ENCODE measurements around the gene GPR34.
"Not testable (repeated sequence)": the region's sequence is repeated elsewhere in the genome, so short reads cannot be mapped to it uniquely, and the experiment has no call there.

Gene GPR34, protein sequence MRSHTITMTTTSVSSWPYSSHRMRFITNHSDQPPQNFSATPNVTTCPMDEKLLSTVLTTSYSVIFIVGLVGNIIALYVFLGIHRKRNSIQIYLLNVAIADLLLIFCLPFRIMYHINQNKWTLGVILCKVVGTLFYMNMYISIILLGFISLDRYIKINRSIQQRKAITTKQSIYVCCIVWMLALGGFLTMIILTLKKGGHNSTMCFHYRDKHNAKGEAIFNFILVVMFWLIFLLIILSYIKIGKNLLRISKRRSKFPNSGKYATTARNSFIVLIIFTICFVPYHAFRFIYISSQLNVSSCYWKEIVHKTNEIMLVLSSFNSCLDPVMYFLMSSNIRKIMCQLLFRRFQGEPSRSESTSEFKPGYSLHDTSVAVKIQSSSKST

DNA sequence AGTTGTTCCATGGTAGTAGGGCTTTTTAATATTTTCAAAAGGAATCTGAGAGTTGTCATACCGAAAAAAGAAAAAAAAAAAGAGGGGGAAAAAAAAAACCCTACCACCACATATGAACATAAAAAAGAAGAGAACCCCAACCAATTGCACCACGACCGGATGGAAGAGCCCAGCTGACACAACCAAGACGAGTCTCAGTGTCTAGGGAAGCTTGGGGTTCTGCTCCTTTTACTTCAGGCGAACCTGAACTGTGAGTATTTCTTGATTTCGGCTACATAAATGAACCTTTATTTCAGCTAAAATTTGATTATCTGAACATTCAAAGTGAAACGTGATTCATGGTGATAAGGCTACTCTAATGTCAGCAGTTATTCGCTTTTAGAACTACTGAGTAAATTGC, at the start of gene GPR34:
Gene GPR34, plus strand, starts transcription at position 139 of the 400 bp plus-strand sequence. CDS start 6,661 bp downstream, outside the sequence.
- no peak for DNase-seq

DNA sequence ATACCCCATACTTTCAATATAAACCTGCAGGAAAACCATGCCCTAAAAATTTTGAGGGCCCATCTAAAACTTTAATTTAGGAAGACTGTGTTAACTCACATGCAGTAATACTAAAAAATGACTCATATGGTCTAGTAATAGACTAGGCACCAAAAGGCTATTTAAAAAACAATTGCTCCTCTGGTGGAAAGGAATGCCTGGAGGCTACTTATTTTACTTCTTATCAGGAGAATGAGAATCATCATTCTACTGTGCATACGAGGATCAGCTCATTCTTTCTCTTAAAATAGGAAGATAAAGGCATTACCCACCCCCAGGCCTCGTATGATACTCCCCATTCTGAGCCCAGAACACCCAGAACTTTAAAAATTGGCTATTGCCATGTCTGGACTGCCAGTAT, 42.6 kb upstream of the GPR34 start:
- not testable (repeated sequence) for DNase-seq

DNA sequence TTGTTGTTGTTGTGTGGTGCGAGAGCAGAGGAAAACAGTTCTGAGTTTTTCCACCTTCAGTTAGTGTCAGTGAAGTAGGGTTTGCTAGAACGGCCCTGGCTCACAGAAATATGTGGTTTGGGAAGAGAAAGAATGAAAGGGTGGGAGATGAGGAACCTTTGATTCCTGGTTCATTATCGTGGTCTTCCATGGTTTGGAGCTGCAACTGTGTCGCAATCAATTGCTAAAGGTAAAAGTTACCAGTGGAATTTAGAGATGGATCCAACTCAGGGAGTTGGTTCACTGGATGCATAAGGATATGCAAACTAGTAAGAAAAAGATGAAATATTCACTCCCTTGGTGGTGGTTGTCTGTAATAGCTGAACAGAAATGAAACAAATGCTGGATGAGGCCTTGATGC, 35.6 kb upstream of the GPR34 start:
- no peak for DNase-seq

DNA sequence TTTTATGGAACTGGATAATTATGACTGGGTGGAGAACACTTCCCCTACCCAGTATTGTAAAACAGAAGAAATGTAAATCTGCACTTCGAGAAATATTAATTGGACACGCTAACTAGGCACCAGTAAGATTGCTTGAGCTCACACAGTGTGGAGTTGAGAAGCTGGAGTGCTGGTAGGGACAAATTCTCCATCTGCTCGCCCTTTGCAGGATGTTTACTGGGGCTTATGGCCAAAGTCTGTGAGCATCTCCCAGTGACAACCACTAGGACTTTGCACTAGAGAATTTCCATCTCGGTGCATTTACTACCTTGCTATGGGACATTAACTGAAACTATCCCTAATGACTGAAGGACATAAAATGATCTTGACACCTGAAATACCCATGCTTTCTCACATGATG, 33.7 kb upstream of the GPR34 start:
- no peak for DNase-seq

DNA sequence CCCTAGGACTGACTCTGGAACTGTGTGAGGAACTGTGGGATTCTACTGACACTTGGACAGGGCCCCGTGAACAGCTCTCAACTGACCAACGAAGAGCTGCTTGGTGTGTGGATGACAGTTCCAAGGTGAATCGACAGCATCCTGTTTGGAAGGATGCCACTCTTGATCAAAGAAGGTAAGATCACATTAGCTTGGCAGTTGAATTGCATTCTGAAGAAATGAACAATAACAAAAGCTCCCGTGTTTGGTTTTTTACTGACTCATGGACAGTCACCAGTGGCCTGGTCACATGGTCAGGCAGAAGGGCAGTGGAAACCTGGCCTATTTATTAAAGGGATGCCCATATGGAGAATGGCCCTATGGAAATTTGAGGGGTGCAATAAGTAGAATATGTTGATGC, 33.1 kb upstream of the GPR34 start:
- no peak for DNase-seq

DNA sequence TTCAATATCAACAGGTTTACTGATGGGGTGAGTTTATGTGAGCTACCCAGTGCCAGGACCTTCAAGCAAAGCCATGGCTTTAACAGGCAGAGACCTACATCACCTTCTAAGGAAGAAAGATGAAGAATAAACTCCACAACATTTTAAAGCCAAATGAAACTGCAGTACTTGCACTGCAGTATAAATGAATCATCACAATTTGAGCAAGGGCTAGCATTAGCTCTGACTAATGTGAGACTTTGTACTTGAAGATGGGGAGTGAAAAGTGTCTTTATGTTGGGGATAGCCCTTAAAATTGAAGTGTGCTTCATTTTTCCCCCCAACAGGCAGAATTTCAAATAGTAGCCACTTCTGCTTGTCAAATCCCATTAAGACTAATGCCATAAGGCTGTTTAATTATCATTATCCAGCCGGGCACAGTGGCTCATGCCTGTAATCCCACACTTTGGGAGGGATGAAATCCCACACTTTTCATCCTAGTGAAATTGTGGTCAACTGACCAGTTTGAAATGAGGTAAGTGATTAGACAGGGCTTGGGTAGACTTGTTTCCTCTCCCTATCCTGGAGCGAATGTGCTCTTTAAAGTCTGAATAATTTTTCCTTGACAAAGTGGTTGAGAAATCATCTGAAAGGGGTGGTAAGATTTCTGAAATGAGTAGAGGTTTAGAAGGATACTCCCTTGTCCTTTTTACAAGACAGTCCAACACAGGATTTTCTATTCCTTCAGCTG, 27.2 kb upstream of the GPR34 start:
- DNase-seq, result no peak

DNA sequence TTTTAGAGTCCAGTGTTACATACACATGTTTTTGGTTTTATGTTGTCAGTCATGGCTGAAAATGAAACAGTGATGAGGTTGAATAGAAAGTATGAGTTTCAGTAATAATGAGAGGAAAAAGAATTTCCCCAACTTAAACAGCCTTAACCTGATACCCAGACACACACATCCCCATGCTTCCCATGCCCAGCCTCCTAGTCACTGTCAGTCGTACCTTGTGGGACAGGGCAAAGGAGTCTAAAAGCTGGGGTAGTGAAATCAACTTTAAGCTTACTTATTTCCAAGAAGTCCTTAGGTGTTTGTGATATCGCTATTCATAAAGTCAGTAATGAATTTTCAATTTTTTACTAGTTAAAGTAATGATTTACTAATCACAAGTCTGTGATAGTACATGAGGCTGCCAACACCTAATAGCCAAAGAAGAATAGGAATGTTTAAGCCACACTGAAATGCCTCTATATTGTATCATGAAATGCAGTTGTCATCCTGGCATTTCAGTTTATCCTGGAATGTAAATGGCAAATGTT, 24.3 kb upstream of the GPR34 start:
- no peak for DNase-seq

DNA sequence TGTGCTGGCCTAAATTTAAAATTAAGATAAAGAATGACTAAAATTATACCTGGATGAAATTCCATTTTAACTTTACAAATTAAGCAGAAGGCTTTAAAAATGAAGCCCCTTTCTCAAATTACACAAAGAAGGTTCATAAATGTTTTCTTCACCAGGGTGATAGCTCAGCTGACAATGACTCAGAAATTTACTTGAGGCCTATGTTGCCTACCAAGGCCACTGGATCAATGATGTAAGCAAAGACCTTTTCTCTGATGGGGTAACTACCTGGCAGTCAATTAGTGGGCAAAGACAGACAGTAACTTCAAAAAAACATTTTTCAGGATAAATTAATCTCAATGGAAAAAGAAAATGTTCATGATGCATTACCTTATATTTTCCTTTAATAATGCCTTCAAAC, 23.9 kb upstream of the GPR34 start:
- no peak for DNase-seq

DNA sequence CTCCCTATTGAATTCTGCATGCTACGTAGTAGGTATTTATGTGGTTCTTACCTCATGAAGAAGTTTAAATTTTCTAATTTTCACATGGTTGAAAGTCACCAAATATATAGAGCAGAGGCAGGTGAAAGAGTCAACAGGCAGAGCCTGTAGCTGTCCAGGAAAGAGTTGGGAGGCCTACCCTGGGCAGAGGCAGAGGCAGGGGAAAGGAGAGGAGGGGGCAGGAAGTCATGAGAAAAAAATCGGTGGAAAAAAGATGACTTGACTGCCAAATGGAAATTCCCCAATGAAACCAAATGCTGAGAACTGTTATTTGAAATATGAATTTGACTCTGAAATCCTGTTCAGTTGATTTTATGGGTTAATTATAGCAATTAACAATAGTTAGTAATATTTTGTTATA, 23.1 kb upstream of the GPR34 start:
- DNase-seq, result peak; percentile 27

DNA sequence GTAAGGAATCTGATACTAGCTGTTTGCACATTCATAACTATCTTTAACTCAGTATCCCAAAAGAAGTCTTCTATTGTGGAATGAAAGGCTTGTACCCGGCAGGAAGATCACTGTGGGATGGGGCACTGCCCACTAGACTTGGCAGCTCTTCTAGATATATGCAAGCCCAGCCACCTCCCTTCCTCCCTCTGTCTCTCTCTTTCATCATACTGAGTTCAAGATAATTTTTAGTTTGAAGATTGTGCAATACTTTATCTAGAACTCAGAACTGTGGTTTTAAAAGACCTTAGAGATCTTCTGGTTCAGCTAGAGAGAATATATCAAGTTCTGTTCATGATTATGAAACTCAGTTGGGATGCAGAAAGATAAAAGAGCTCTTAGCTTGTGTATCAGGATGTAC, 22.5 kb upstream of the GPR34 start:
- DNase-seq, result no peak

DNA sequence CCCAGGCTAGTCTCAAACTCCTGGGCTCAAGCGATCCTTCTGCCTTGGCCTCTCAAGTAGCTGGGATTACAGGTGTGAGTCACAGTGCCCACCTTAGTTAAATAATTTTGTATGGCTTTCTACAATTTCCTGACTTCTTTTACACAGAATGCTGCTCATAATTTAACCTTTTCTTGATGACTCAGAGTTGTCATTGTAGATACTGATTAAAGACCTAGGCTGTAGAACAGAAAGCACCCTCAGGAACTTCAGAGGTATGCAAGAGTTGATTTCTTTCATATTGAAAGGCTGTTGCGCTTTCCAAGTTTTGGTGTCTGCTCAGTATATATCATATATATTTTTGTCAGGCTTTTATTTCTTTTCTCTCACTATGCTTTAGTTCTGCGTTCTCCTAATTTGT, 21.1 kb upstream of the GPR34 start:
- DNase-seq, result no peak

DNA sequence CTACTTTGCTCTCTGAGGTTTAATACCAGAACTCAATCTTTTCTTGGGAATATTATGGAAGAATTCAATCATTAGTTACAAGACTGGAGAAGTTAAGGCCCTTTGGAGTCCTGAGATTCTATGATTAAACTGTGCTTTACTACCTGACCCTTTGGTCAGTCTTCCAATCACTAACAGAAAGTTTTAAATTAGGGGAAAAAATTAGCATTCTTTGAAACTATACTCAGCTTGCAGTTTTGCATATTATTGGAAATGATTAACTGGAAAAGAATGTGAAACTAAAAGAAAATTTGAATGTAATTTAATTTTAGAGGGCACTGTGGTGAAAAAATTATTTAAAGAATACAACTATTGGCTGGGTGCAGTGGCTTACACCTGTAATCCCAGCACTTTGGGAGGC, 18.7 kb upstream of the GPR34 start:
- DNase-seq, result no peak

DNA sequence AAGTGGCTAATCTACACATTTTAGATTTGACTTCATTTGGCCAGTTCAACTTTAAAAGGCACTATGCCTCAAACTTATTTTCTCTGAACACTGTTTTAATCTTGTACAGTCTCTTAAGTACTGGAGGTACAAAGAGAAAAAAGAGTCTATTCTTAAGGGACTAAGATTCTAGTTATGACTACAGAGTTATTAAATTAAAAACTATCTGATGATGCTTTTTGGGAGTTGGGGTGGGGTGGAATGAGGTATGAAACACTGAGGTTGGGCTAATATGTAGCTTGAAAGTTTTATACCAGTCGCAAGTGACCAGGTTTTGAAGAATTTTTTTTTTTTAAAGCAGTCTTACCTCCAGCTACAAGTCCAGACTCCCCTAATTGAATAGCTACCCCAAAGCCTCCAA, 17.7 kb upstream of the GPR34 start:
- no peak for DNase-seq

DNA sequence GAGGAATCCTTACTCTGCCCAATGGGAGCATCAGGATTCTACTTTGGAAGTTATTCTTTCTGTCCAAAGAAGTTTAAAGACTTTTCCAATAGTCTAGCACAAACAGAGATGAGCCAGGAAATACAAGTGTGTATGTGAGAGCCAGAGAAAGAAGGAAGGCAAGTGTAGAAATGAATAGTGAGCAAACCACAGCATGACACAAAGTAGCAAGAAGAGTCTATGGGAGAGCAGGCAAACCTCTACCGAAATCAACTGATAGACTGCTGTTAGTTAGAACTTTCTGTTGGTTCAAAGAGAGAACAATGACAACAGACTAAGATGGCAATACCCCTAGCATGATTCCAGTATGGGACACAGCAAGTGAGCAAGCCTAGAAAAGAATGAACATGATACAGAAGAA, 16.1 kb upstream of the GPR34 start:
- no peak for DNase-seq

DNA sequence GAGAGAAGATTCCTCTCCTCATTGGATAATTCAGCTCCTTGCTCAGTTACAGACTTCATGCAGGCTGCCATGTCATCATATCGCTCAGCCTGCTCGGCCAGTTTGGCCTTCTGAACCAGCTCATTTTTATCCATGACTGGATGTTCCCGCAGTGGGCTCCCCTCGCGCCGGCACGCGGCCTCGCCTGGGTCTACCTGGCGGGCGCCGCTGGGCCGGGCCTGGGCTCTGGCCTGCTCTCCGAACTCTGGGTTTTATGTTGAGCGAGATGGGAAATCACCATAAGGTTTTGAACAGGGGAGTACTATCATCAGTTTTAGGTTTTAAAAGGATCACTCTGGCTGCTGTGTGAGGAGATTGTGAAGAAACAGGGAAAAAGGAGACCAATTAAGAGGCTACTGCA, 12.4 kb upstream of the GPR34 start:
- DNase-seq, result not testable (repeated sequence)

DNA sequence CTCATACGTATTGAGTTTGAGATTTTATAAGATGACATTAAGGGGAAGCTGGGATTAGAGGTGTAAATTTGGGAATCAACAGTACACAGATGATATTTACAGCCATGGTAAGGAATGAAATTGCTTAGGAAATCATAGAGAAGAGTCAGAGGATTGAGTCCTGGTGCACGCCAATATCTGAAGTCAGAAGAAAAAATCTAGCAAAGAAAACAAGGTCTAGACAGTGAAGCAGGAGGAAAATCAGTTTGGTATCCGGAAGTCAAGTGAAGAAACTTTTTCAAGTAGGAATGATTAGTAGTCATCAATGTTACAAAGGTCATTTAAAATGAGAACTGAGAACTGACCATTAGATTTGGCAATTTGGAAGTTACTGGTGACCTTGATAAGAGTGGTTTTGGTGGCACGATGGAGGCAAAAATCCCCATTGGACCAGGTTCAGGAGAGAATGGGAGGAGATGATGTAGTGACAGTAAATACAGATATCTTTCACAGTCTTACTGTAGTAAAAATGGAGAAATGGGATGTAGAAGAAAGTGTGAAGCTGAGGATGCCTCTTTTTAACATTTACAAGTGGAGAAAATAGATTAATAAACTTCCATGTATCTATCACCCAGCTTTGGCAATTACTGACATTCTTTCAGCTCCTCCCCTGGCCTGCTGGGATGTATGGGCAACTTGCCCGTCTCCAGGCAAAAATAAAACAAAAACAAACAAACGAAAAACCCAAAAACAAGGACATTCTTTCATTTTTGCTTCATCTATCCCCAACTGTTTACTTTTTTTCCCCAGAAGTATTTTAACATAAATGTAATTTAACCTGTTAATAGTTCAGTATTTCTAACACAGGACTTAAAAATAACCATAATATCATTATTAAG, 11.4 kb upstream of the GPR34 start:
- DNase-seq, result no peak

DNA sequence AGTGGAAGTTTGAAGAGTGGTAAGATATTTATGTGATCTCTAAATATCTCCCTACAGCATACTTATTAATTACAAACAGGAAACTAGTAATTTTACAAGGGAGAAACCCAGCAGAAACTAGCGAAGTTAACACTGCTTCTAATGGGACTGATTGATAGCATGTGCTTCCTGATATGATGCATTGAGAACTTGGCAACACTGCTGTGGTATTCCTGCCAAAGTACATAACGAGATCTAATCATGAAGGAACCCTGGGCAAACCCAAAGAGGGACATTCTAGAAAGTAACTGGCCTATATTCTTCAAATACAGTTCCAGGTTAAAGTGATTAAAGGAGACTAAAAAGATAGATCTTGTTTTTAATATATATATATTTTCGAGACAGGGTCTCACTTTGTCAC, 4.6 kb upstream of the GPR34 start:
- no peak for DNase-seq

DNA sequence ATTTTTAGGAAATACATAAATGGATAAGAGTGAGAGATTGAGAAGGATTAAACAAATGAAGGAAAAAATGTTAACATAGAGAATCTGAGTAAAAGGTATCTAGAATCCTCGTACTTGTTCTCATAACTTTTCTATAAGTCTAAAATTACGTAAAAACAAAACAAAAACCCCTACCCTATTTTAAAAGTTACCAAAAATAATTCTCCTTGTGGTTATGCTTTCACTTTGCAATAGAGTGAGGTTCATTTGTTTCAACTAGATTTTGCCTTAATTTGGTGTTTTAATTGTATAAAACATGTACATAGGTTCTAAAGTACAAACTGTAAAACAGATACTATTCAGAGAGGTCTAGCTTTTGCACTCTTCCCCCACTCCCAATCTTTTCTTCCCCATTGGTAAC, 3.8 kb upstream of the GPR34 start:
- DNase-seq, result no peak

DNA sequence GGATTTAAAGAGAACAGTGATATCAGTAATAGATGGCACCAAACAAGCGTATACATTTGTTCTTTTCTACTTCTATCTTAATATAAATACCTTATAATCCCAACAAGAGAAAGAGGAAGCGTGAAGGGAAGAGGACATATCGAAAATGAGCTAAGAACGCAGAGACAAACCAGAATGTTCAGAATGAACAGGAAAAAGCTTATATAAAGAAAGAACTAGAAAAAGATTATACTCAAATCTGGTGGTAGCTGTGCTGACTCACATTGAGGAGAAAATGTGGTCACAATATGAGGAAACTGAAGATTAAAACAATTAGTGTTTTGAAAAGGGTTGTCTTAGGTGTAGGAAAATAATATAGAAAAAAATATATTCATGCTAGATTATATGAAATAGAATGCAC, 2.0 kb upstream of the GPR34 start:
- no peak for DNase-seq

DNA sequence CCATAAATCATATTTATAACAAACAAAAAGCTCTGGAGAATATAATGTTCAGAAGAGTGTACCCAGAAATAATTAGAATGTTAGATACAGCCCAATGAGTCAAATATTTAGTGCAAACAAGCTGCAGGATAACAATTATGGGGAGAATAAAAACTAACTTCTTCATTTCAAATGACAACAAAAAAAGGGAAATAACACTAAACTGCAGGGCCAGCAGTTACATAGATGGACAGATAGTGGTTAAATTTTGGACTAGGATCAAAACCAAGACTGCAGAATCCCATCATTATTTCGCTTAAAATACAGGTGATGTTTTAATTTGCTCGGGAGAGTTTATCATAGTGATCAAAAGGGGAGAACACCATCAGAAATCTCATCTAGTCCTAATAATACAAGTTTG, 617 bp upstream of the GPR34 start:
- no peak for DNase-seq

DNA sequence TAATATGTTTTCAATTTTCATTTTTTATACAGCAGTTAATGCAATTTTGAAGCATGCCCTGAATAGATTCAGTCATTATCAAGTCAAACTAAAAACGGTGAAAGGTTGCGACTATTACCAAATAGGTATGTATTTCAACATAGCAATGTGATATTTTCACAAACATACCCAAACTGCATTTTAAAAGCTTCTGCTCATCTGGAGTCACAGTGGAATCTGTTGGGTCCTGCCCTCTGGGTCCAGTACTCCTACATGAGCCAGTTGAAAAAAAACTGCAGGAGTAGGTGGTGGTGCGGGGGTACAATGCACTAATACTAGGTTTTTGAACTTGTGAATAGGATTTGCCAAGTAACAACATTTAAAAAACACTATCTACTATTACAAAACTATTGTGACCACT, 938 bp downstream of the GPR34 start:
- DNase-seq, result no peak

DNA sequence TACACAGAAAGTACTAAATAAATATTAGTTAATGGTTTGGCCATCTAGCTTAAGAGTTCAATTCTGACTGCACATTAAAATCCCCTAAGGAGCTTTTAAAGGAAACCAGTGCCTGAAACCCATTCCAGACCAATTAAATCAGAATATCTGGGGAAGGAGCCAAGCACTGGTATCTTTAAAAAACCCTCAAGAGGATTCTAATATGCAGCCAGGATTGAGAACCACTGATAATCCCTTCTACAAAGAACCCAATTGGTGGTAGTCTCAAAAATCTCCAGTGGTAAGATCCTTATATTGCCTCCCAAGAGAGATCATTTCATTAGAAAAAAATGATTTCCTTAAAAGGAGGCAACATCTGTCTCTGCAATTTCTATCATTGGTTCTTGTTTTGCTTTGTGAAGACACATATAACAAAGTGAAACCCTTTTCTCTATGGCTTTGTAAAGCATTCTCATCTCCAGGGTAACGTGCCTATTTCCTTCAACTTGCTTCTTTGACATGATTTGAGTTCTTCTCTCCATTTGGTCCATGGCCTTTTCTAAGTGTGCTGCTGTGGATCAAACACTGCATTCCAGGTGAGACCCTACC, 3.5 kb downstream of the GPR34 start:
- DNase-seq, result no peak

DNA sequence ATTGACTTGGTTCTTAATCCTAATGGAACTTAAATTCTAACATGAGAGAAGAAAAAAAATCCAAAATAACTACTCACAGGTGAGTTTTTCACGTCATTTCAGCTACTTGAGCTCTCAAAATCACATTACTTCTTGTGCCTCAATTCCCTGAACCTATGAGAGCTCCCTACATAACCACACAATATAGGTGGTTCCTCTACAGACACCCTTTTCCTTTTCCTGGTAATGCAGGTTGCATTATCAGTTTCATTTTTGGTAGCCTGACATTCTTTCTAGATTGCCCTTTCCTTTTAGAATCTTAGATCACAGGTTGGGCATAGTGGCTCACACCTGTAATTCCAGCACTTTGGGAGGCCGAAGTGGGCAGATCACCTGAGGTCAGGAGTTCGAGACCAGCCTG, 4.3 kb downstream of the GPR34 start:
- DNase-seq, result no peak

All from femur (tissue), 1 donor.